Hepatocyte (in vitro differentiated cells): ENCODE data around the gene SELENOT.

ENCODE experiments used
- CTCF ChIP-seq: fragments of 200-600 bp; sonication (generic); IDR thresholded peaks from 2 replicates; pipeline ENCODE4 v1.5.1; 2016; ENCODE audit warnings: antibody characterized with exemption, mild to moderate bottlenecking; ENCODE audit not compliant: poor library complexity
- EZH2 ChIP-seq: fragments of 200-600 bp; sonication (generic); IDR thresholded peaks from 2 replicates; pipeline ENCODE4 v1.6.1; 2016; ENCODE audit warnings: antibody characterized with exemption, mild to moderate bottlenecking, borderline replicate concordance
- EZH2phosphoT487 ChIP-seq: fragments of 200-600 bp; sonication (generic); IDR thresholded peaks from one replicate; pipeline ENCODE4 v1.6.1; 2018; ENCODE audit warnings: antibody characterized with exemption, mild to moderate bottlenecking, low read depth, moderate library complexity; ENCODE audit not compliant: unreplicated experiment, severe bottlenecking

GRCh38 chr3:150582620-150583019, 20.5 kb upstream of the SELENOT start:
- TF ChIP-seq EZH2 (no peak), CTCF (no peak), EZH2phosphoT487 (no peak)
